Endothelial cell of umbilical vein (primary cell): Measurements from ENCODE around the gene TBCD. TPM values are rescaled to one million over a fixed set of nuclear protein-coding genes. Genes with fewer than 3 reads are reported as not detected.

Source experiments
- BruUV-seq: library from RNA; stranded (reverse); fragments of 400-500 nt; replicated peaks from 2 replicates; lab custom pipeline; 2021; lab: Mats Ljungman, UMichigan
- CTCF ChIA-PET: fragments of 300-600, 350-600 bp; sonication (Branson Sonifier 250); formaldehyde crosslinking; loops from one replicate; lab custom pipeline; 2021; ENCODE audit warnings: antibody characterized with exemption, inconsistent platforms; lab: Charles Lee
- POLR2A ChIA-PET: fragments of 300-600, 350-600 bp; sonication (Branson Sonifier 250); formaldehyde crosslinking; loops from one replicate; lab custom pipeline; 2021; ENCODE audit warnings: antibody characterized with exemption, inconsistent platforms; lab: Charles Lee
- DNase-seq: peaks from one replicate; pipeline ENCODE4 v3.0.0-alpha.2; 2011; ENCODE audit warnings: low read depth, low spot score
- FAIRE-seq: peaks from 2 replicates; lab custom pipeline; 2011; peaks lifted over from hg19 to GRCh38; lab: Jason Lieb, UNC
- H2AFZ ChIP-seq: 2 replicates; pipeline ENCODE4 v1.6.0; 2012; ENCODE audit warnings: low read depth, low read length, control low read depth, inconsistent platforms
- H3K27ac ChIP-seq: 2 replicates; pipeline ENCODE4 v1.5.1; 2011; ENCODE audit warnings: low read depth, mild to moderate bottlenecking, control low read depth, low read length, moderate library complexity; ENCODE audit not compliant: insufficient read depth
- H3K27me3 ChIP-seq, 2 experiments: 2 replicates each; pipeline versions ENCODE4 v1.6.0 to v1.6.1; 2011; ENCODE audit warnings: low read length in 2 of 2, mixed read lengths in 1 of 2; ENCODE audit not compliant: control insufficient read depth in 2 of 2, insufficient read depth in 2 of 2
- H3K36me3 ChIP-seq, 2 experiments: 2 replicates in 1 of 2; 3 replicates in 1 of 2; pipeline ENCODE4 v1.5.1; 2011; ENCODE audit warnings: low read length in 2 of 2, mild to moderate bottlenecking in 1 of 2, moderate library complexity in 1 of 2; ENCODE audit not compliant: control insufficient read depth in 2 of 2, insufficient read depth in 2 of 2; ENCODE audit errors: extremely low read depth in 1 of 2
- H3K4me1 ChIP-seq: 3 replicates; pipeline ENCODE4 v1.5.1; 2011; ENCODE audit warnings: mild to moderate bottlenecking, low read length; ENCODE audit not compliant: control insufficient read depth, insufficient read depth; ENCODE audit errors: extremely low read depth
- H3K4me2 ChIP-seq: 2 replicates; pipeline ENCODE4 v1.6.1; 2011; ENCODE audit warnings: low read length, control low read depth, mixed read lengths; ENCODE audit not compliant: insufficient read depth
- H3K4me3 ChIP-seq, 3 experiments: fragments of 200-600 bp in 1 of 3; sonication (generic), shearing (Covaris generic) in 1 of 3; replicated peaks in 1 of 3; 2 replicates each; pipeline ENCODE4 v1.5.1; 2011 to 2016; ENCODE audit warnings: control low read depth in 3 of 3, low read length in 3 of 3, mild to moderate bottlenecking in 2 of 3, inconsistent platforms in 1 of 3, low read depth in 1 of 3, moderate library complexity in 1 of 3; ENCODE audit not compliant: insufficient read depth in 1 of 3
- H3K79me2 ChIP-seq: 2 replicates; pipeline ENCODE4 v1.6.0; 2012; ENCODE audit warnings: low read length, inconsistent platforms; ENCODE audit not compliant: control insufficient read depth, insufficient read depth
- H3K9ac ChIP-seq: replicated peaks from 2 replicates; pipeline ENCODE3; 2011; ENCODE audit warnings: low read length, control low read depth; ENCODE audit not compliant: insufficient read depth; ENCODE audit errors: extremely low read depth
- H3K9me1 ChIP-seq: replicated peaks from 3 replicates; pipeline ENCODE4 v1.6.0; 2011; ENCODE audit warnings: mild to moderate bottlenecking, low read length; ENCODE audit not compliant: control insufficient read depth, insufficient read depth; ENCODE audit errors: extremely low read depth
- H3K9me3 ChIP-seq: replicated peaks from 2 replicates; pipeline ENCODE4 v1.5.1; 2012; ENCODE audit warnings: low read length, inconsistent platforms; ENCODE audit not compliant: control insufficient read depth, insufficient read depth
- H4K20me1 ChIP-seq: replicated peaks from 2 replicates; pipeline ENCODE3; 2011; ENCODE audit warnings: mild to moderate bottlenecking, low read length; ENCODE audit not compliant: control insufficient read depth, insufficient read depth; ENCODE audit errors: extremely low read depth
- CTCF ChIP-seq, 2 donors: IDR thresholded peaks; 1 replicate in 1 of 2; 2 replicates in 1 of 2; pipeline ENCODE4 v1.5.1; 2011; ENCODE audit warnings: low read length in 2 of 2, mild to moderate bottlenecking in 2 of 2, moderate library complexity in 2 of 2, control low read depth in 1 of 2, inconsistent platforms in 1 of 2, low read depth in 1 of 2; ENCODE audit not compliant: insufficient read depth in 1 of 2; ENCODE audit errors: extremely low read depth in 1 of 2
- EZH2 ChIP-seq: IDR thresholded peaks from 2 replicates; pipeline ENCODE4 v1.6.1; 2012; ENCODE audit warnings: borderline replicate concordance, low read depth, mild to moderate bottlenecking, moderate library complexity, low read length, inconsistent platforms; ENCODE audit not compliant: severe bottlenecking
- FOS ChIP-seq: IDR thresholded peaks from 2 replicates; pipeline ENCODE4 v1.6.1; 2011; ENCODE audit warnings: mild to moderate bottlenecking, low read length, moderate library complexity, borderline replicate concordance; ENCODE audit not compliant: insufficient read depth
- GATA2 ChIP-seq: IDR thresholded peaks from 2 replicates; pipeline ENCODE4 v1.7.0; 2011; ENCODE audit warnings: low read depth, mild to moderate bottlenecking, moderate library complexity, mixed read lengths, low read length; ENCODE audit not compliant: insufficient read length, insufficient read depth
- JUN ChIP-seq: IDR thresholded peaks from 2 replicates; pipeline ENCODE4 v1.6.1; 2011; ENCODE audit warnings: borderline replicate concordance, low read depth; ENCODE audit not compliant: insufficient read length, insufficient read depth
- MAX ChIP-seq: IDR thresholded peaks from 2 replicates; pipeline ENCODE4 v1.6.1; 2011; ENCODE audit not compliant: insufficient read depth, insufficient read length
- MYC ChIP-seq: IDR thresholded peaks from one replicate; pipeline ENCODE4 v1.6.1; 2011; ENCODE audit warnings: mild to moderate bottlenecking, low read depth, low read length
- POLR2A ChIP-seq: IDR thresholded peaks from 2 replicates; pipeline ENCODE4 v1.6.1; 2012; ENCODE audit warnings: low read depth, mild to moderate bottlenecking, control low read depth, low read length
- POLR2AphosphoS5 ChIP-seq: IDR thresholded peaks from 2 replicates; pipeline ENCODE4 v1.6.1; 2012; ENCODE audit warnings: low read depth, mild to moderate bottlenecking, control low read depth, low read length, moderate library complexity; ENCODE audit not compliant: insufficient read depth
- dilution Hi-C: fragments of 300-500 bp; cut with MboI; formaldehyde crosslinking; loops from one replicate; pipeline ENCODE4 v1.15.0; 2019; ENCODE audit warnings: low sequenced_read_pairs; ENCODE audit not compliant: extremely low pct_ligation_motif_present
- intact Hi-C: fragments of 100-400 bp; cut with micrococcal nuclease; formaldehyde crosslinking; loops from one replicate; pipeline ENCODE4 v1.10.0; 2022
- polyA plus RNA-seq, 4 experiments: library from polyadenylated mRNA; depleted of rRNA in 3 of 4; stranded (reverse) in 3 of 4; unstranded in 1 of 4; fragments of >200 nt; gene quantifications; 2 replicates each; pipeline versions ENCODE4 v1.2.1 to v1.2.3, GENCODE V29; 2011 to 2012; ENCODE audit warnings: missing spikeins in 1 of 4
- total RNA-seq: library from RNA; stranded (reverse); gene quantifications from 2 replicates; pipeline ENCODE4 v1.2.3, GENCODE V29; 2021

The TBCD gene
- total and polyA plus RNA-seq, 2 donors (not counting 3 experiments of a cell fraction or from before 2014, with no cell fraction given) = 121 to 145 TPM

- H3K9me1 ChIP-seq = no peaks in the 10 kb centered on the region
- no TSS peak for BruUV-seq
- no peak overlapping the region for H3K4me3 ChIP-seq
- no peaks in the 10 kb centered on the region for H4K20me1 ChIP-seq
- intact Hi-C loops (no loop called here), dilution Hi-C loops (no loop called here)
- H3K9me3 ChIP-seq = no peaks in the 10 kb centered on the region
- POLR2A ChIA-PET = no interaction called here
- no peak overlapping the region for H3K4me2 ChIP-seq
- H3K79me2 ChIP-seq = peaks cover 2% of the 10 kb centered on the region
- TF ChIP-seq MYC (no peak), POLR2AphosphoS5 (no peak), MAX (no peak), JUN (no peak), POLR2A (no peak), GATA2 (no peak), EZH2 (no peak), FOS (no peak), CTCF (IDR thresholded peaks at IDR 0.05; ENCODE audit: extremely low read depth in 1 of 2, insufficient read depth in 1 of 2, low read depth in 1 of 2, low read length in 2 of 2) (no peak)
- H3K4me1 ChIP-seq = no peaks in the 10 kb centered on the region
- no peak overlapping the region for H3K27ac ChIP-seq
- peaks cover 0 to 17% of the 10 kb centered on the region in 2 experiments for H3K36me3 ChIP-seq
- FAIRE-seq = no peak
- H3K27me3 ChIP-seq = no peaks in the 10 kb centered on the region
- DNase-seq = peak; percentile 70
- H2AFZ ChIP-seq = no peak overlapping the region
- CTCF ChIA-PET = interaction anchor here (1.3 to 4.6 kb wide), 3 partner anchors 9 to 112 kb away, joined by 3 to 21 read pairs (median 20); no protein-coding TSS in a partner anchor
- no peak overlapping the region for H3K9ac ChIP-seq
Measured at GRCh38 chr17:82893779-82894178, 141.9 kb downstream of the TBCD start.
